ENCODE measurements around the gene GSDMA. TPM values are rescaled to one million over a fixed set of nuclear protein-coding genes. Genes with fewer than 3 reads are reported as not detected.

Gene GSDMA
- total RNA-seq, 4 donors from 2014 or later = 0.20 TPM; not detected in 3

DNA sequence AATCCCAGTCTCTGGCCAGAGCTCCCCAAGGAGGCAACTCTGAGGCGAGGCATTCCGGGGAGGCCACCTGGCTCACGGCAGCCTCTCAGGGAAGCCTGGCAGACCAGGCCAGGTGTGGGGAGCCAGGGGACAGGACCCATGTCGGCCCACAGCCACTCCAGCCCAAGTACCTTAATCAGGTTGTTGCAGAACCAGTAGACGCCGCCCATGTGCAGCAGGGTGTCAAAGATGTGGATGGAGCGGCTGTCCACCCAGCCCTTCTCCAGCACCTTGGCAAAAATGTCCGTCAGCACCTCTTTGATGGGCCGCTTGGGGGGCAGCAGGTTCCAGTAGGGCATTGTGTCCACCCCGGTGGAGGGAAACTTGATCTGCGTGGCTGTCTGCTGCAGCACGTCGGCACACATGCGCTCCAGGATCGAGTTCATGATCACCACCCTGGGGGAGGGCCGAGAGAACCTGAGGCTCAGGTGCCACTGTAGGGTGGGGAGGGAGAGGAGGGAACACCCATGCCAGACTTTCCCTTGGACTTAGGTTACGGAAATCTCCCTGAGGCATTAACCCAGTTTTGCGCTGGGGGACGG is 60.2 kb downstream of the GSDMA start:
- H3K27me3 ChIP-seq = no peaks in the 10 kb centered on the region
- H3K27ac ChIP-seq = no peak overlapping the region
- TF ChIP-seq EP300 (IDR thresholded peaks at IDR 0.05) = no peak
- TF ChIP-seq POLR2A (IDR thresholded peaks at IDR 0.05) = no peak
- TF ChIP-seq, protein P1, sequence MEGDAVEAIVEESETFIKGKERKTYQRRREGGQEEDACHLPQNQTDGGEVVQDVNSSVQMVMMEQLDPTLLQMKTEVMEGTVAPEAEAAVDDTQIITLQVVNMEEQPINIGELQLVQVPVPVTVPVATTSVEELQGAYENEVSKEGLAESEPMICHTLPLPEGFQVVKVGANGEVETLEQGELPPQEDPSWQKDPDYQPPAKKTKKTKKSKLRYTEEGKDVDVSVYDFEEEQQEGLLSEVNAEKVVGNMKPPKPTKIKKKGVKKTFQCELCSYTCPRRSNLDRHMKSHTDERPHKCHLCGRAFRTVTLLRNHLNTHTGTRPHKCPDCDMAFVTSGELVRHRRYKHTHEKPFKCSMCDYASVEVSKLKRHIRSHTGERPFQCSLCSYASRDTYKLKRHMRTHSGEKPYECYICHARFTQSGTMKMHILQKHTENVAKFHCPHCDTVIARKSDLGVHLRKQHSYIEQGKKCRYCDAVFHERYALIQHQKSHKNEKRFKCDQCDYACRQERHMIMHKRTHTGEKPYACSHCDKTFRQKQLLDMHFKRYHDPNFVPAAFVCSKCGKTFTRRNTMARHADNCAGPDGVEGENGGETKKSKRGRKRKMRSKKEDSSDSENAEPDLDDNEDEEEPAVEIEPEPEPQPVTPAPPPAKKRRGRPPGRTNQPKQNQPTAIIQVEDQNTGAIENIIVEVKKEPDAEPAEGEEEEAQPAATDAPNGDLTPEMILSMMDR (IDR thresholded peaks at IDR 0.05) = no peak
- peaks cover 0 to 61% (median 10%) of the 10 kb centered on the region in 4 donors for H3K4me1 ChIP-seq
- H3K36me3 ChIP-seq = peaks cover 0 to 92% (median 12%) of the 10 kb centered on the region in 3 donors
- 86 to 87% methylated on average over 11 to 18 of the region's 19 CpGs for WGBS, 2 donors
- DNase-seq (ENCODE audit: low spot score in 2 of 2) = no peak
- H3K9me3 ChIP-seq = no peaks in the 10 kb centered on the region
- H3K4me3 ChIP-seq = no peak overlapping the region

DNA sequence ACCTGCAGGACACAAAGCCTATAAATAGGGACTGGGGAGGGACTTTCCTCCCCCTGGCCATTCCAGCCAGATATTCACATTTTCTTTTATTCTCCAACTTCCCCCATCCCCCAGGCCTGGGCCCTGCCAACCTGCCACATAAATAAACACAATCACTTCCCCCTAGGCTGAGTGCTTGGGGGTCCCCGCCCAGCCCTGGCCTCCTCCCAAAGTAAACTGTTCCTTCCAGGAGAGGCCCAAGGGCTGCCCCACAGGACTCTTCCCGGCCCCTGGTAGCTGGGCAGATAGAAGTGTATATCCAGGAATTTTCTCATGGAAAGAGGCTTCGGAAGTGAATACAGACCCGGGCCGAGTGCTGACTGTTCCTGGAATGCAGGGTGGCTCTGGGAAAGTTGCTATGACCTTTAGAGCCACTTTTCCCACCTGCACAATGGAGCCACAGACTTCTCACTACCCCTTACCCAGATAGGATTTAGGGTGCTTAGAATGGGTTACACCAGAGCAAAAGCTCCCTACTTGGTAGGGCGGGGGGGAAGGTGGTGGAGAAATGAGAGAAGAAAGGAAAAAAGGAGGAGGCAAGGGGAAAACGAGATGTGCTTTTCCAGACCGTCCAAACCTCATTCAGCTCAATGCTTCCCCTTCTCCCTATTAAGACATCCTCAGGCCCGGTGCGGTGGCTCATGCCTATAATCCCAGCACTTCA is 60.9 kb downstream of the GSDMA start:
- H3K36me3 ChIP-seq = peaks cover 0 to 94% (median 14%) of the 10 kb centered on the region in 3 donors
- TF ChIP-seq EP300 (IDR thresholded peaks at IDR 0.05) (peak in 1 of 2 donors; percentile 31), POLR2A (IDR thresholded peaks at IDR 0.05) (no peak)
- TF ChIP-seq, protein P1 (IDR thresholded peaks at IDR 0.05) = no peak
- peaks cover 0 to 54% (median 6%) of the 10 kb centered on the region in 4 donors for H3K4me1 ChIP-seq
- DNase-seq (ENCODE audit: low spot score in 2 of 2) = no peak
- H3K27ac ChIP-seq = no peak overlapping the region
- WGBS, 2 donors = 66 to 68% methylated on average over 10 of the region's 10 CpGs
- H3K9me3 ChIP-seq = no peaks in the 10 kb centered on the region
- H3K4me3 ChIP-seq = no peak overlapping the region
- H3K27me3 ChIP-seq = no peaks in the 10 kb centered on the region

GRCh38 chr17:40024901-40025300 is 62.1 kb downstream of the GSDMA start:
- 89 to 93% methylated on average over 8 of the region's 8 CpGs for WGBS, 2 donors
- DNase-seq (ENCODE audit: low spot score in 2 of 2) = no peak
- Histone ChIP-seq H3K4me3 (no peak overlapping the region), H3K27ac (no peak overlapping the region), H3K27me3 (no peaks in the 10 kb centered on the region), H3K4me1 (peaks cover 0 to 43% (median 6%) of the 10 kb centered on the region in 4 donors), H3K9me3 (no peaks in the 10 kb centered on the region), H3K36me3 (peaks cover 0 to 96% (median 26%) of the 10 kb centered on the region in 3 donors)
- TF ChIP-seq POLR2A (IDR thresholded peaks at IDR 0.05) (no peak), EP300 (IDR thresholded peaks at IDR 0.05) (no peak)
- TF ChIP-seq, protein P1 (IDR thresholded peaks at IDR 0.05) = no peak

DNA sequence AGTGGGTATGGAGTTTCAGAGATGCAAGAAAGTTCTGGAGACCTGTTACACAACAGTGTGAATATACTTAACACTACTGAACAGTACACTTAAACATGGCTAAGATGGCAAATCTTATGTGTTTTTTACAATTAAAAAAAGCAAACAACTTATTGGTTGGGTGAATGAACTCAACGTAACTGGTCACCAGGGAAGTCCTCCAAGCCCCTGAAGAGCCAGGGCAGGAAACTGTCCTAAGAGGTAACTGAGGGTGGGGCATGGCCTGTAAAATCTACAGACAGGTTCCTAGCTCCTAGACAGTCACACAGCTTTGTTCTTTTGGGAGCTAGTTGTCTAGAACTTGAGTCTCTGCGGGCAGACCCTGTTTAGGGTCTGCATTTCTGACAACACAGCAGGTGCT is 62.8 kb downstream of the GSDMA start:
- DNase-seq (ENCODE audit: low spot score in 2 of 2) = no peak
- Histone ChIP-seq H3K27ac (no peak overlapping the region), H3K27me3 (no peaks in the 10 kb centered on the region), H3K36me3 (peaks cover 0 to 96% (median 26%) of the 10 kb centered on the region in 3 donors), H3K9me3 (no peaks in the 10 kb centered on the region), H3K4me3 (no peak overlapping the region), H3K4me1 (peaks cover 0 to 36% (median 6%) of the 10 kb centered on the region in 4 donors)
- TF ChIP-seq EP300 (IDR thresholded peaks at IDR 0.05) (no peak), POLR2A (IDR thresholded peaks at IDR 0.05) (no peak)
- TF ChIP-seq, protein P1 (IDR thresholded peaks at IDR 0.05) = no peak
- 82 to 92% methylated on average over 2 of the region's 2 CpGs for WGBS, 2 donors
